GM21447 (cell line): ENCODE results near the gene ZNF850.
"Not testable (repeated sequence)": the region's sequence is repeated elsewhere in the genome, so short reads cannot be mapped to it uniquely, and the experiment has no call there.

ENCODE experiments used
- ATAC-seq: cut with Tn5 transposase; IDR thresholded peaks from one replicate; pipeline ENCODE4 v1.9.1; 2021; ENCODE audit not compliant: unreplicated experiment

The ZNF850 gene

GRCh38 chr19:36772311-36773222, at the start of gene ZNF850:
Gene ZNF850, minus strand, starts transcription at chr19:36772807. Its CDS starts 10,201 bp downstream, at chr19:36762606.
- peak; percentile 91 for ATAC-seq

DNA sequence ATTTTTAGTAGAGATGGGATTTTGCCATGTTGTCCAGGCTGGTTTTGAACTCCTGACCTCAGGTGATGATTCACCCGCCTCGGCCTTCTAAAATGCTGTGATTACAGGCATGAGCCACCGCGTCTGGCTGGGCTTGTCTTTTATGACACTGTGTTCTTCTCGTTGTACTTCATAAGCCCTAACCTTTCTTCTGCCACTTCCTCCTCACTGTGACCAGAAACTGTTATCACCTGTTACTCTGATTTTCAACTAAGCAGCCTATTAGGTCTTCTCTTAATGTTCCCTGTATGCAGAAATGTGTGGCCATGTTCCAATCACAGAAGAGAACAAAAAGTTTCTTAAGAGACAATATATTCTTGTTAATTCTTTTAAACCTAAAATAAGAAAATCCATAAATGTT, 49.2 kb upstream of the ZNF850 start:
- no peak for ATAC-seq

GRCh38 chr19:36819130-36819630, 46.6 kb upstream of the ZNF850 start:
- no peak for ATAC-seq

DNA sequence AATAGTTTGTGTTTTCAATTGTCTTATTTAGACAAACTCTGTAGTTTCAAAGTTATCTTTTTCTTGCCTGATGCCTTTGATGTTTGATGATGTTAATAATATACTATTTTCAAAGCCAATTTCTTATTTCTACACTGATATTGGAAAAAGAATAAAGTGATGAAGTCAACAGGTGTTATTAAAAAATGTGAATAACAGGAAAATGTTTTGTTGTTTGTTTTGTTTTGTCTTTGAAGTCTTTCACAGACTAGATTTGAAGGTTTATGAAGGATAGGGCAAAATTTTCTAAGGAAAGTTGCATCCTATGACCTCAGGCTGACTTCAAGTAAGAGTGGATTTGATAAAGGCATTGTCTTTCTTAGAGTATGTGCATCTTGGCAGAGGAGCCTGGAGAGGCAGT, 34.4 kb upstream of the ZNF850 start:
- ATAC-seq = no peak

DNA sequence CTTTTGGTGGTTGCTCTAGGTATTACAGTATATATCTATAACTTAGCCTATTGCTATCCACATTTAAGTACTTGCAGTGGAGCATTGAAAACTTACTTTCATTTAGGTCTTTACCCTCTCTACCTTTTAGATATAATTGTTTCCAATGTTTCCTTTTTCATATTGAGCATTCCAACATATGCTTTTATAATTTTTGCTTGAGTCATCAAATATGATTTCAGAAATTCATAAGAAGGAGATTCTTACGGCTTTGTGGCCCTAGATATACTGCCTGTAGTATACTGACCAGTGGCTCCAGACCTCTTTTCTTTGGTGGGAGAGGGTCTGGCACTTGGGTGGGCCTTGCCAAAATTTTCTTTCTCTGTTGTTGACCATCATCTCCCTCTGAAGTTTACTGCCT, 32.8 kb upstream of the ZNF850 start:
- no peak for ATAC-seq

DNA sequence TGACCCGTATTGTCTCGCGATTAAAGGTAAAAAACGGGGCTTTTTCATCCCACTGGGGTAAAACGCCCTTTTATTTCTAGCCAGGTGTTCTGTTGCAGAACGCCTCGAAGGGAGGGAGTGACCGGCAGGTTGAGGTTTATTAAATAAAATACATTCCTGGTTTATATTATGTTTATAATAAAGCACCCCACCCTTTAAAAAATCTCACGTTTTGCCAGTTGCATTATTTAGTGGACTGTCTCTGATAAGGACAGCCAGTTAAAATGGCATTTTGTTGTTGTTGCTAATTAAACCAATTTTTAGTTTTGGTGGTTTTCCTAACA, 25.1 kb upstream of the ZNF850 start:
- no peak for ATAC-seq

- ATAC-seq = no peak
These were observed 24.0 kb upstream of the ZNF850 start for GRCh38 chr19:36796714-36796992.

- not testable (repeated sequence) for ATAC-seq
These were observed 19.0 kb upstream of the ZNF850 start for GRCh38 chr19:36791420-36792141.

- ATAC-seq = no peak
These were observed 3.2 kb upstream of the ZNF850 start for GRCh38 chr19:36775768-36776167.

GRCh38 chr19:36773223-36773579, 594 bp upstream of the ZNF850 start:
- ATAC-seq = peak; percentile 6

- ATAC-seq = no peak
These were observed 1.1 kb downstream of the ZNF850 start for GRCh38 chr19:36771261-36772231.

DNA sequence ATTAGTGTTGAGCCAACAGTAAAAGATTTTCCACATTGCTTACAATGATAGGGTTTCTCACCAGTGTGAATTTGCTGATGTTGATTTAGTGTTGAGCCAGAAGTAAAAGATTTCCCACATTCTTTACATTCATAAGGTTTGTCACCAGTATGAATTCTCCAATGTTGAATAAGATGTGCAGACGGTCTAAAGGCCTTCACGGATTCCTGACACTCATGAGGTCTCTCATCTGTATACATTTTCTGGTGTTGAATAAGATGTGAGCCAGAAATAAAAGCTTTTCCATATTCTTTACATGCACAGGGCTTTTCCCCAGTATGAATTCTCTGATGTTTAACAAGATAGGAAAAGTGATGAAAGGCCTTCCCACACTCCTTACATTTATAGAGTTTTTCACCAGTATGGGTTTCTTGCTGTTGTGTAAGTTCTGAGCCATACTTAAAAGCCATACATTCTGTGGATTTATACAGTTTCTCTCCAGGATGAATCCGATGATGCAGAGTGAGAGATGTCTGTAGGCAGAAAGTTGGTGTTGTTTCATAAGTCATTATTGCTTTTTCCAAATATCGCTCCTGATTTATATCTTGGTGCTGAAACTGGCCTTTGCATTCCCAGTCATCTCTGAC, 22.4 kb downstream of the ZNF850 start:
- ATAC-seq = no peak

DNA sequence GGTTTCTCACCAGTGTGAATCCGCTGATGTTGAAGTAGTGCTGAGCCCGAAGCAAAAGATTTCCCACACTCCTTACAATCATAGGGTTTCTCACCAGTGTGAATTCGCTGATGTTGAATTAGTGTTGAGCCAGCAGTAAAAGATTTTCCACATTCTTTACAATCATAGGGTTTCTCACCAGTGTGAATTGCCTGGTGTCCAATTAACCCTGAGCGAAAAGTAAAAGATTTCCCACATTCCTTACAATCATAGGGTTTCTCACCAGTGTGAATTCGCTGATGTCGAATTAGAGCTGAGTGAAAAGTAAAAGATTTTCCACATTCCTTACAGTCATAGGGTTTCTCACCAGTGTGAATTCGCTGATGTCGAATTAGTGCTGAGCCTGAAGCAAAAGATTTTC, 23.0 kb downstream of the ZNF850 start:
- not testable (repeated sequence) for ATAC-seq

- ATAC-seq = no peak
These were observed 24.0 kb downstream of the ZNF850 start for GRCh38 chr19:36748431-36749275.

DNA sequence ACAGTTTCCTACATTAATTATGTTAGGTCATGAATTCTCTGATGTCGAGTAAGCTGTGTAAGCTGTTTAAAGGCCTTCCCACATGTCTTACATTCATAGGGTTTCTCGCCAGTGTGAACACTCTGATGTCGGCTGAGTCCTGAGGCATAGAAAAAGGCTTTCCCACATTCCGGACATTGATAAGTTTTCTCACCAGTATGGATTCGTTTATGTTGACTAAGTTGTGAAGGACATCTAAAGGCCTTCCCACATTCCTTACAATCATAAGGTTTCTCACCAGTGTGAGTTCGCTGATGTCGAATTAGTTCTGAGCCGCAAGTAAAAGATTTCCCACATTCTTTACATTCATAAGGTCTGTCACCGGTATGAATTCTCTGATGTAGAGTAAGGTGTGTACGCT, 24.9 kb downstream of the ZNF850 start:
- ATAC-seq = no peak

GRCh38 chr19:36745870-36746269, 26.7 kb downstream of the ZNF850 start:
- ATAC-seq = no peak

DNA sequence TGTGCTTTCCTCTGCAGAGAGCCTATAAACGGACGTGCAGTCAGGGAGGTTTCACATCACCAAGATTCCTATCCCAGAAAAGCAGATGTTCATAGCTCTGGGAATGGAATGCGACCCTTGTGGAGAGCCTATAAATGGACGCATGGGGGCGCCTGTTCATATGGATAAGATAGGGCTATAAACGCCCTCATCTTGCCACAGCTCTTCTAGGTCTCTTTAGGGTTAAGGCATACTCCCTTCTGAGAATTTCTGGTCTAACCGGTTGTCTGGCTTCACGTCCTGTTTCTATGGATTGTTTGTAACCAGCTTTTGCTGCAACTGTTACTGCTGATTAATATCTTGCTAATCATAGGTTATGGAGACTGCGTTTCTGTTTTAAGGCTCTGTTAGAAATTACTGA, 36.4 kb downstream of the ZNF850 start:
- ATAC-seq = not testable (repeated sequence)

DNA sequence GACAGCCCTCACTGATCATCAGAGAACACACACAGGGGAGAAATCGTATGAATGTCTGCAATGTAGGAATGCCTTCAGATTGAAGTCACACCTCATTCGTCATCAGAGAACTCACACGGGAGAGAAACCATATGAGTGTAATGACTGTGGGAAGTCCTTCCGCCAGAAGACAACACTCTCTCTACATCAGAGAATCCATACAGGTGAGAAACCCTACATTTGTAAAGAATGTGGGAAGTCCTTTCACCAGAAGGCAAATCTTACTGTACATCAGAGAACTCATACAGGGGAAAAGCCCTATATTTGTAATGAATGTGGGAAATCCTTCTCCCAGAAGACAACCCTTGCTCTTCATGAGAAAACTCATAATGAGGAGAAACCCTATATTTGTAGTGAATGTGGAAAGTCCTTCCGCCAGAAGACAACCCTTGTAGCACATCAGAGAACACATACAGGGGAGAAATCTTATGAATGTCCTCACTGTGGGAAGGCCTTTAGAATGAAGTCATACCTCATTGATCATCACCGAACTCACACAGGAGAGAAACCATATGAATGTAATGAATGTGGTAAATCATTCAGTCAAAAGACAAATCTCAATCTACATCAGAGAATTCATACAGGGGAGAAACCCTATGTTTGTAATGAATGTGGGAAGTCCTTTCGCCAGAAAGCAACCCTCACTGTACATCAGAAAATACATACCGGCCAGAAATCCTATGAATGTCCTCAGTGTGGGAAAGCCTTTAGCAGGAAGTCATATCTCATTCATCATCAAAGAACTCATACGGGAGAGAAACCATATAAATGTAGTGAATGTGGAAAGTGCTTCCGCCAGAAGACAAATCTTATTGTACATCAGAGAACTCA, 52.7 kb downstream of the ZNF850 start:
- ATAC-seq = no peak

- ATAC-seq = no peak
These were observed 63.2 kb downstream of the ZNF850 start for GRCh38 chr19:36709423-36709822.
